GM21529 (cell line): Measurements from ENCODE around the gene RPUSD3.

Experiments
- ATAC-seq: cut with Tn5 transposase; IDR thresholded peaks from one replicate; pipeline ENCODE4 v1.9.1; 2021; ENCODE audit not compliant: unreplicated experiment

Gene RPUSD3

GRCh38 chr3:9806688-9807589 is 36.9 kb downstream of the RPUSD3 start:
- ATAC-seq = no peak

GRCh38 chr3:9806137-9806536 is 37.7 kb downstream of the RPUSD3 start:
- ATAC-seq = no peak

- ATAC-seq = no peak
These were observed 38.8 kb downstream of the RPUSD3 start for GRCh38 chr3:9804996-9805395.

DNA sequence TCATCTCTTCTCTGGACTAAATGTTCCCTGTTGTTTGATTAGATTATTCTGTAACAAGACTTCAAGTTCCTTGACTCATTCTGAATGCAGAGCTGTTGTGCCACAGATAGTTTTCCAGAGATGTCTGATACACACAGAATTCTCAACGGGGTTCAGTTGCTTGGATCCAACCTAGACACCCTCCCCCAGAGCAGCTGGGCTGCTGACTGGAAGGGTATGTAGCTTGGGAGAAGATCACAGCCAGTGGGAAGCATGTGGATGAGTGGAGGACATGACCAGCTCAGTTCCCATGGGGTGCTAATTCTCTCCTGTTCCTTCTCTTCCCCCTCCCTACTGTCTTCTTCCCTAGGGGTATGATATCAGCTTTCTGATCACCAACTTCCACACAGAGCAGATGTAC is 40.3 kb downstream of the RPUSD3 start:
- ATAC-seq = no peak

DNA sequence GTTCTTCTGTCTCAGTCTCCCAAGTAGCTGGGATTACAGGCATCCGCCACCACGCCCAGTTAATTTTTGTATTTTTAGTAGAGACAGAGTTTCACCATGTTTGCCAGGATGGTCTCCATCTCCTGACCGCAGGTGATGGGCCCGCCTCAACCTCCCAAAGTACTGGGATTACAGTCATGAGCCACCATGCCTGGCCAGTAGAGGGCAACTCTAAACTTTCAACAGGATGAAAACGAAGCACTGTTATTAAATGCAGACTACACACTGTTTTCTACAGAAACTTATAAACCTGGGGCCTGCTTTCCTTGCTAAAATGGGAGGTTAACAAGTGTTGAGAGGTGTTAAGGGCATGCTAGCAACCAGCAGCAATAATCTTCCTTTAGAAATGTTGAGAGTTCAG is 43.3 kb downstream of the RPUSD3 start:
- ATAC-seq = no peak

DNA sequence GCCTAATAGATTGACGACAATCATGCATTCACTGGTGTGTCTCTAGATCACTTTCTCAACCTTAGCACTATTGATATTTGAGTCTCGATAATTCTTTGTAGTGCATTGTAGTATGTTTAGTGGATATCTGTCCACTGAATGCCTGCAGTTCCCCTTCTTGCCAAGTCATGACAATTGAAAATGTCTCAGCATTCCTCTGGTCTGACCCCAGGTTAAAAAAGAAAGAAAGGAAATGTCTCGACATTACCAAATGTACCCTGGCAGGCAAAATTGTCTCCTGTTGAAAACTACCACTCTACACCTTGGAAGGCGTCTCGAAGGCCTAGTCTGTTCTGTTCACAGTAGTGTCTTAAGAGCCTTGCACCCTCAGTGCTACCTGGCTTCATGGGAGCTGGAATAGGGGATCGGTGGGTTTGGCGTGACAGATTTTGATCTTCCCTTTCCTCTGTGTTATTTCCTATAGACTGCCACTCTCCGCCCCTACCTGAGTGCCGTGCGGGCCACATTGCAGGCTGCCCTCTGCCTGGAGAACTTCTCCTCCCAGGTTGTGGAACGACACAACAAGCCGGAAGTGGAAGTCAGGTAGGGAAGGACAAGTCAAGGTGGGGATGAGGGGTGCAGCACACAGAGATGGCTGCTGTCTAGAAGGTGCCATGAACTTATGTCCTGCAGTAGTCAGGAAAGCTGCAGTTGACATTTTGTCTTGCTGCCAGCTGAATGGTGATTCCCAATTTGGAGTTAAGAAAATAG is 46.4 kb downstream of the RPUSD3 start:
- no peak for ATAC-seq

GRCh38 chr3:9795207-9795606 is 48.6 kb downstream of the RPUSD3 start:
- ATAC-seq = no peak

- ATAC-seq = no peak
These were observed 49.4 kb downstream of the RPUSD3 start for GRCh38 chr3:9794400-9794799.

- ATAC-seq = no peak
These were observed 50.5 kb downstream of the RPUSD3 start for GRCh38 chr3:9793161-9793781.

DNA sequence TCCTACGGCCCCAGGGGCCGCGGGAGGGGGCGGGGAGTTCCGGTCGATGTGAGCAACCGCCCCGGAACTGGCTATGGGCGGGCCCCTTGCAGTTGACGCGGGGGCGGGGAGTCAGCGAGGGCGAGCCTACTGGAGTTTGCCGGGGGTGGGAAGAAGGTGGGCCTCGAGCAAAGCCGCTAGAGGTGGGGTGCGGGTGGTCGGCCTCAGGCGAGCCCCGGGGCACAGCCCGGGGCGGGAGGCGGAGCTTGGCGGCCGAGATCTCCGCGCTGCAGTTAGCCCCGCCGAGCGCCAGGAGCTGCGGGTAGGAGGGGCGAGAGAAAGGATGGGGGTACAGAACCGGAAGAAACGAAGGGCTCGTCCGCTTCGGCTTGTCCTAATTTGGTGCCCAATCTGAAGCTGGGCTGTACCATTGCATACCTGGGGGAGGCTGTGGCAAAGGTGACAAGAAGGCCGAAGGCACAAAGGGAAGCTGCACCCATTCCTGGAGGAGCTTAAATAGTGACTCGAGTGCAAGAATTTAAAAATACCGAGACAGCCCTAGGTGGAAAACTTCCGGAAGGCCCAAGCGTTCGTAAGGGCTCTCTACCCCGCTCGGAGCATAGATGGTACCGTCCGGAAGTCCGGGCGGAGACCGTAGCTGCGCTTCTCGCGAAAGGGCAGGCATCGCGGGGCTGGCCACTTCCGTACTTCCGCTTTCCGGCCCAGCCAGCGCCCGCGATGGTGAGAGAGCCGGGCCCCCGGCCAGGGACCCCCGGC is 51.2 kb downstream of the RPUSD3 start, which contains the start of the genes ARPC4 and TADA3:
Gene ARPC4 (plus strand): TSS at position 678 of the 756 bp plus-strand sequence. CDS start 40 bp downstream, at position 718.
Gene TADA3 (minus strand): TSS at position 69 of the 756 bp plus-strand sequence. CDS start 1,007 bp downstream, outside the sequence.
- peak; percentile 82 for ATAC-seq

- no peak for ATAC-seq
These were observed 51.9 kb downstream of the RPUSD3 start for GRCh38 chr3:9791790-9792404.

DNA sequence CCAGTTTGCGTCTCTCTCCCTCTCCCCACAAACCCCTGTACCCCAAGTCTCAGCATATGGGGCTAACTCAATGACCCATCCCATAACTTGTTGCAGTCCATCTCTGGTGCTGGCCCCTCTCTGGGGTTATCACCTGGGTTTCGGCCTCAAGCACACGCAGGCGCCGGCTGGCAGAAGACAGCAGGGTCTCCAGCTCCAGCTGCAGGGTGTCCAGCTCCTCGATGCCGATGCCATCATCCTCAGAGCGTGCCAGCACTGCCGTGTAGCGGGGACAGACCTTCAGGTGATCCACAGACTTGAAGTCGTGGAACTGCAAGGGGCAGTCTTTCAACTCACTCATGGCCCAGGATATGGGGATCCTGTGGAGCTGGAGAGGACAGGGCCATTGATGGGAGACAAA is 52.7 kb downstream of the RPUSD3 start:
- no peak for ATAC-seq
